Right lobe of liver (tissue), 4 donors: ENCODE data around the gene TRAF3IP1.

Experiments
- POLR2A ChIP-seq: fragments of 450-650 bp; IDR thresholded peaks from one replicate; pipeline ENCODE4 v1.6.1; 2017; ENCODE audit warnings: antibody characterized with exemption, mild to moderate bottlenecking
- TF ChIP-seq, protein P1 (sequence below), 4 donors: fragments of 200-600 bp in 3 of 4; fragments of 450-650 bp in 1 of 4; IDR thresholded peaks; one replicate each; pipeline versions ENCODE4 v1.5.1 to v1.8.0; 2016 to 2022; ENCODE audit warnings: antibody characterized with exemption in 4 of 4, mild to moderate bottlenecking in 2 of 4
- donor health status: DM: no; HTN: no; CAD: no.
- donor health status: DM: no; HTN: no; CAD: no.
- donor health status: DM: no; HTN: yes; CAD: no.

DNA sequence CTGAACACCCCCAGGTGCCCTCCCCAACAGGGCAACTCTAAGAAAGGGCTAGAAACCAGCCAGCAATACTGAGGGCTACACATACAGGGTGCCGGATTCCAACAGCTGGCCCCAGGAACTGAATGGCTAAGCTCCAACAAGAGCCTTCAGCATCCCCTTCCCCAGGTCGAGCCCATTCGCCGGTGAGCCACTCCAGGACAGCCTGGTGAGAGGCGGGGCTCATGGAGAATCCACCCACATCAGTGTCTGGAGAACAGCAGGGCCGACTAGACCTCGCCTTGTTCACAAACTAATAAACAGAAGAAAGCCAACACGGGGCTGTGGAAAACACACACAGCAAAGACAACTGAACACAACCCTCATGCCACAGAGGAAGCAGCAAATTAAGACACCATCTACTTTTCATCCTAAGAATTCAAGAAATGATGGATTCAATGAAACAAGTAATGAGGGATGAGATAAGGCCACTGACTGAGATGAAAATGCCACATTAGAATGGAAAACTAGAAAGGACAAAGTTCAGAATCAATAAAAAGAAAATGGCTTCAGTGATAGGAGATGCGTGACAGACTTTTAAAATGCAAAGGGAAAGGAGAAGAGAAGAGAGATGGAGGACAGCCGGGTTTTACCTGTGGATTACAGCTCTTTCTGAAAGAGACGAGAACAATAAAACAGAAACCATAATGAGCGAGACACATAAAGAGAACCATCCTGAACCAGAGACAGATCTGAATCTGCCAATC is 40.1 kb upstream of the TRAF3IP1 start:
- TF ChIP-seq, protein P1, sequence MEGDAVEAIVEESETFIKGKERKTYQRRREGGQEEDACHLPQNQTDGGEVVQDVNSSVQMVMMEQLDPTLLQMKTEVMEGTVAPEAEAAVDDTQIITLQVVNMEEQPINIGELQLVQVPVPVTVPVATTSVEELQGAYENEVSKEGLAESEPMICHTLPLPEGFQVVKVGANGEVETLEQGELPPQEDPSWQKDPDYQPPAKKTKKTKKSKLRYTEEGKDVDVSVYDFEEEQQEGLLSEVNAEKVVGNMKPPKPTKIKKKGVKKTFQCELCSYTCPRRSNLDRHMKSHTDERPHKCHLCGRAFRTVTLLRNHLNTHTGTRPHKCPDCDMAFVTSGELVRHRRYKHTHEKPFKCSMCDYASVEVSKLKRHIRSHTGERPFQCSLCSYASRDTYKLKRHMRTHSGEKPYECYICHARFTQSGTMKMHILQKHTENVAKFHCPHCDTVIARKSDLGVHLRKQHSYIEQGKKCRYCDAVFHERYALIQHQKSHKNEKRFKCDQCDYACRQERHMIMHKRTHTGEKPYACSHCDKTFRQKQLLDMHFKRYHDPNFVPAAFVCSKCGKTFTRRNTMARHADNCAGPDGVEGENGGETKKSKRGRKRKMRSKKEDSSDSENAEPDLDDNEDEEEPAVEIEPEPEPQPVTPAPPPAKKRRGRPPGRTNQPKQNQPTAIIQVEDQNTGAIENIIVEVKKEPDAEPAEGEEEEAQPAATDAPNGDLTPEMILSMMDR (IDR thresholded peaks at IDR 0.05), result no peak
- no peak for TF ChIP-seq POLR2A
